PC-3 (cell line): ENCODE data around the gene PNPLA4. TPM values are rescaled to one million over a fixed set of nuclear protein-coding genes. Genes with fewer than 3 reads are reported as not detected.

Experiments
- ATAC-seq: fragments of 200-7000 bp; cut with Tn5 transposase; 2 replicates; pipeline ENCODE4 v1.9.1; 2020; ENCODE audit warnings: mild to moderate bottlenecking, moderate library complexity
- BruUV-seq: library from RNA; stranded (reverse); fragments of 400-500 nt; replicated peaks from 2 replicates; lab custom pipeline; 2021; lab: Mats Ljungman, UMichigan
- CTCF ChIA-PET: fragments of 300-600 bp; sonication (Branson Sonifier 250); formaldehyde crosslinking; loops from one replicate; lab custom pipeline; 2022; ENCODE audit warnings: antibody characterized with exemption; lab: Charles Lee
- POLR2A ChIA-PET: fragments of 300-600 bp; sonication (Branson Sonifier 250); formaldehyde crosslinking; loops from one replicate; lab custom pipeline; 2022; ENCODE audit warnings: antibody characterized with exemption; ENCODE audit not compliant: unreplicated experiment; lab: Charles Lee
- DNase-seq: peaks from one replicate; pipeline ENCODE4 v3.0.0-alpha.2; 2015
- H2AFZ ChIP-seq: fragments of 300-600 bp; sonication (generic); 2 replicates; pipeline ENCODE4 v1.6.0; 2016; ENCODE audit warnings: antibody characterized with exemption, low read length
- H3F3A ChIP-seq: fragments of 300-600 bp; sonication (generic); one replicate; pipeline ENCODE4 v1.6.0; 2017; ENCODE audit warnings: antibody characterized with exemption, low read length, control low read depth, mild to moderate bottlenecking; ENCODE audit not compliant: unreplicated experiment
- H3K27ac ChIP-seq: fragments of 300-600 bp; sonication (generic); 2 replicates; pipeline ENCODE4 v1.5.1; 2016; ENCODE audit warnings: mild to moderate bottlenecking, low read length
- H3K27me3 ChIP-seq: fragments of 300-600 bp; sonication (generic); 2 replicates; pipeline ENCODE4 v1.6.1; 2016; ENCODE audit warnings: low read length, mixed read lengths
- H3K36me3 ChIP-seq: fragments of 300-600 bp; sonication (generic); 2 replicates; pipeline ENCODE4 v1.6.1; 2016; ENCODE audit warnings: low read depth, mixed run types, low read length, mixed read lengths
- H3K4me1 ChIP-seq: fragments of 300-600 bp; sonication (generic); 2 replicates; pipeline ENCODE4 v1.5.1; 2016; ENCODE audit warnings: low read length; ENCODE audit not compliant: insufficient read depth
- H3K4me2 ChIP-seq: fragments of 300-600 bp; sonication (generic); 2 replicates; pipeline ENCODE4 v1.6.0; 2016; ENCODE audit warnings: low read length
- H3K4me3 ChIP-seq: fragments of 300-600 bp; sonication (generic); 2 replicates; pipeline ENCODE4 v1.5.1; 2016; ENCODE audit warnings: mild to moderate bottlenecking, low read length, mixed read lengths
- H3K79me2 ChIP-seq: fragments of 300-600 bp; sonication (generic); 2 replicates; pipeline ENCODE4 v1.6.1; 2017; ENCODE audit warnings: low read length, mixed read lengths
- H3K9ac ChIP-seq: fragments of 300-600 bp; sonication (generic); 2 replicates; pipeline ENCODE4 v1.6.0; 2016; ENCODE audit warnings: mild to moderate bottlenecking, low read length
- H3K9me2 ChIP-seq: fragments of 300-600 bp; sonication (generic); replicated peaks from 2 replicates; pipeline ENCODE4 v1.6.1; 2016; ENCODE audit warnings: mixed run types, low read length, mixed read lengths
- H3K9me3 ChIP-seq: fragments of 300-600 bp; sonication (generic); 2 replicates; pipeline ENCODE4 v1.6.1; 2016; ENCODE audit warnings: low read length, mixed read lengths
- H4K20me1 ChIP-seq: fragments of 300-600 bp; sonication (generic); 2 replicates; pipeline ENCODE4 v1.6.1; 2016; ENCODE audit warnings: low read length, mixed read lengths
- EZH2 ChIP-seq: fragments of 300-600 bp; sonication (generic); IDR thresholded peaks from one replicate; pipeline ENCODE4 v1.6.1; 2017; ENCODE audit warnings: antibody characterized with exemption, mild to moderate bottlenecking, low read length; ENCODE audit not compliant: unreplicated experiment
- EZH2phosphoT487 ChIP-seq: fragments of 300-600 bp; sonication (generic); IDR thresholded peaks from 2 replicates; pipeline ENCODE4 v1.6.1; 2018; ENCODE audit warnings: mild to moderate bottlenecking, antibody characterized with exemption, low read length, borderline replicate concordance
- intact Hi-C: fragments of 100-400 bp; cut with micrococcal nuclease; formaldehyde crosslinking; loops from 2 replicates; pipeline ENCODE4 v1.9.0; 2023
- total RNA-seq: library from RNA; depleted of rRNA; stranded (reverse); fragments of >200 nt; gene quantifications from 2 replicates; pipeline ENCODE4 v1.2.3, GENCODE V29; 2014
- TF ChIP-seq, protein P1 (sequence below): fragments of 300-600 bp; sonication (generic); conservative IDR thresholded peaks from 2 replicates; pipeline ENCODE4 v1.5.1; 2017; ENCODE audit warnings: antibody characterized with exemption, low read depth, mild to moderate bottlenecking, low read length

Gene PNPLA4
- total RNA-seq, 1 experiment from 2014 or later = 29.4 TPM

DNA sequence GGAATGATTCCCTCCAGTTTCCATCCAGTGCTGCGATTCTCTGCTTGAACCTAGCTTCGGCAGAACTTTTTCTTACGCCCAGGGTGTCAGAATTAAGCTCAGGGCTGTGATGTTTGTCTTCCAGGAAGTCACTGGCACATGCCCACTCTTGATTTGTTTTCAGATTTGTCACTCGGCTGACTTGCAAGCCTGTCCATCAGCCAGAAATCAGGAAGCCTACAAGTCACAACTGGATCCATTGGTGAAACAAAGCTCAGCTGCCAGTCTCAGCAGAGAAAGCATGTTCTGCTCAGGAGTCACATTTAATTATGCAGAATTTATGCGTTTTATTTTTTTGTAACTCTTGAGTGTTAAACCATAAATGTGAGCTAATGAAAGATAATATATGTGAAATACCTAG, 38.2 kb upstream of the PNPLA4 start:
- H3K9me3 ChIP-seq = no peaks in the 10 kb centered on the region
- no TSS peak for BruUV-seq
- H3K79me2 ChIP-seq = no peaks in the 10 kb centered on the region
- no peak overlapping the region for H3K4me2 ChIP-seq
- no peaks in the 10 kb centered on the region for H4K20me1 ChIP-seq
- H2AFZ ChIP-seq = no peak overlapping the region
- H3K36me3 ChIP-seq = no peaks in the 10 kb centered on the region
- ChIA-PET CTCF (no interaction called here), POLR2A (no interaction called here)
- no peaks in the 10 kb centered on the region for H3F3A ChIP-seq
- no peaks in the 10 kb centered on the region for H3K27me3 ChIP-seq
- DNase-seq (no peak), ATAC-seq (no peak)
- no peak for TF ChIP-seq EZH2
- no peaks in the 10 kb centered on the region for H3K9me2 ChIP-seq
- intact Hi-C loops = no loop called here
- H3K4me3 ChIP-seq = no peak overlapping the region
- no peaks in the 10 kb centered on the region for H3K4me1 ChIP-seq
- H3K27ac ChIP-seq = no peak overlapping the region
- no peak overlapping the region for H3K9ac ChIP-seq

DNA sequence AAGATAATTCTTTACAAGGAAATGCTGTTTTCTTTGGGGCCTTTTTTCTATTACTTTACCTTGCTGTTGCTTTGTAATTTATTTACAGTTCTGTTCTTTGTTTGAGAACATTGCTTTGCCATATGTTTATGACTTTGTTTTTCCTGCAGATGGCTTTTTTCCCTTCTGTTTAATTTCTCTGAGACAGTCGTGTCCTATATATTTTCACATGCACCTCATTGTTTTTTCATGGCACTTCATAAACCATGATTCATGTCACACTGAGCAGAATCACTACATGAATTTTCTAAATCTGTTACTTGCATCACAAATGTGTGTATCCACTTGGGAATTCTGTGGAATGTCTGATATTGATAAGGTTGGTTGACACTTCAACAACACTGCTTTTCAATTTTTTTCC, 33.0 kb upstream of the PNPLA4 start:
- Histone ChIP-seq H4K20me1 (no peaks in the 10 kb centered on the region), H3K27me3 (no peaks in the 10 kb centered on the region), H2AFZ (no peak overlapping the region), H3K27ac (no peak overlapping the region), H3K4me2 (no peak overlapping the region), H3F3A (no peaks in the 10 kb centered on the region), H3K36me3 (no peaks in the 10 kb centered on the region), H3K9me2 (no peaks in the 10 kb centered on the region), H3K4me1 (no peaks in the 10 kb centered on the region), H3K79me2 (no peaks in the 10 kb centered on the region), H3K4me3 (no peak overlapping the region), H3K9ac (no peak overlapping the region), H3K9me3 (no peaks in the 10 kb centered on the region)
- ChIA-PET POLR2A (no interaction called here), CTCF (interaction anchor here (0.7 kb wide), 1 partner anchor 773 kb away, joined by 3 read pairs; no protein-coding TSS in a partner anchor)
- ATAC-seq (no peak), DNase-seq (no peak)
- BruUV-seq = no TSS peak
- intact Hi-C loops = no loop called here
- TF ChIP-seq EZH2phosphoT487 (no peak), EZH2 (no peak)
- TF ChIP-seq, protein P1, sequence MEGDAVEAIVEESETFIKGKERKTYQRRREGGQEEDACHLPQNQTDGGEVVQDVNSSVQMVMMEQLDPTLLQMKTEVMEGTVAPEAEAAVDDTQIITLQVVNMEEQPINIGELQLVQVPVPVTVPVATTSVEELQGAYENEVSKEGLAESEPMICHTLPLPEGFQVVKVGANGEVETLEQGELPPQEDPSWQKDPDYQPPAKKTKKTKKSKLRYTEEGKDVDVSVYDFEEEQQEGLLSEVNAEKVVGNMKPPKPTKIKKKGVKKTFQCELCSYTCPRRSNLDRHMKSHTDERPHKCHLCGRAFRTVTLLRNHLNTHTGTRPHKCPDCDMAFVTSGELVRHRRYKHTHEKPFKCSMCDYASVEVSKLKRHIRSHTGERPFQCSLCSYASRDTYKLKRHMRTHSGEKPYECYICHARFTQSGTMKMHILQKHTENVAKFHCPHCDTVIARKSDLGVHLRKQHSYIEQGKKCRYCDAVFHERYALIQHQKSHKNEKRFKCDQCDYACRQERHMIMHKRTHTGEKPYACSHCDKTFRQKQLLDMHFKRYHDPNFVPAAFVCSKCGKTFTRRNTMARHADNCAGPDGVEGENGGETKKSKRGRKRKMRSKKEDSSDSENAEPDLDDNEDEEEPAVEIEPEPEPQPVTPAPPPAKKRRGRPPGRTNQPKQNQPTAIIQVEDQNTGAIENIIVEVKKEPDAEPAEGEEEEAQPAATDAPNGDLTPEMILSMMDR = no peak

DNA sequence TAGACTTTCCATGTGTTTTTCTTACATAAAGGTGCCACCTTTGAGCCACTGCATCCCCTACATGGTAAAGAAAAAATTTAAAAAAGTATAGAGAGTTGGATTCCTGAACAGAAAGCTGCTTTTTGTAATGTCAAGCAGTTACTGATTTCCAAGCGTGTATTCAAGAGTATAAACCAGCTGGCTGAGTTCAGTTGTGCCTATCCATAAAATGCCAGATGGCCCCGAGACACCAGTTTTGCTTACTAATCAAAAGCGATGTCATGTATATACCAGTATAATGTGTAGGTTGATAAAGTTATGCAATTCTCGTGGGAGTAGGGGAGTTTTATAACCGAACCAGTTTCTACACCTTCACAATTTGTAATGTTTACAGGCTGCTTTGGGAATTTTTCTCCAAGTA, 26.2 kb upstream of the PNPLA4 start:
- Histone ChIP-seq H3K36me3 (no peaks in the 10 kb centered on the region), H3K4me2 (no peak overlapping the region), H3K79me2 (no peaks in the 10 kb centered on the region), H3K27me3 (no peaks in the 10 kb centered on the region), H2AFZ (no peak overlapping the region), H3K9me3 (no peaks in the 10 kb centered on the region), H4K20me1 (no peaks in the 10 kb centered on the region), H3K4me3 (no peak overlapping the region), H3K4me1 (no peaks in the 10 kb centered on the region), H3F3A (no peaks in the 10 kb centered on the region), H3K27ac (no peak overlapping the region), H3K9me2 (no peaks in the 10 kb centered on the region), H3K9ac (no peak overlapping the region)
- DNase-seq = no peak
- no peak for ATAC-seq
- CTCF ChIA-PET = no interaction called here
- BruUV-seq = no TSS peak
- intact Hi-C loops = no loop called here
- POLR2A ChIA-PET = no interaction called here
- no peak for TF ChIP-seq EZH2
- TF ChIP-seq, protein P1 = no peak
- no peak for TF ChIP-seq EZH2phosphoT487
